GM18505 (cell line): Measurements from ENCODE around the gene RAB3B.
"Not testable (repeated sequence)": the region's sequence is repeated elsewhere in the genome, so short reads cannot be mapped to it uniquely, and the experiment has no call there.

Source experiments
- ATAC-seq: cut with Tn5 transposase; IDR thresholded peaks from one replicate; pipeline ENCODE4 v1.9.1; 2021; ENCODE audit not compliant: unreplicated experiment
- POLR2A ChIP-seq: IDR thresholded peaks from 4 replicates; pipeline ENCODE4 v1.6.1; 2011; ENCODE audit warnings: borderline replicate concordance; ENCODE audit not compliant: insufficient read depth, insufficient read length; ENCODE audit errors: extremely low read depth

The RAB3B gene

GRCh38 chr1:52003877-52004276 lies 13.4 kb upstream of the RAB3B start:
- no peak for ATAC-seq
- no peak for TF ChIP-seq POLR2A

DNA sequence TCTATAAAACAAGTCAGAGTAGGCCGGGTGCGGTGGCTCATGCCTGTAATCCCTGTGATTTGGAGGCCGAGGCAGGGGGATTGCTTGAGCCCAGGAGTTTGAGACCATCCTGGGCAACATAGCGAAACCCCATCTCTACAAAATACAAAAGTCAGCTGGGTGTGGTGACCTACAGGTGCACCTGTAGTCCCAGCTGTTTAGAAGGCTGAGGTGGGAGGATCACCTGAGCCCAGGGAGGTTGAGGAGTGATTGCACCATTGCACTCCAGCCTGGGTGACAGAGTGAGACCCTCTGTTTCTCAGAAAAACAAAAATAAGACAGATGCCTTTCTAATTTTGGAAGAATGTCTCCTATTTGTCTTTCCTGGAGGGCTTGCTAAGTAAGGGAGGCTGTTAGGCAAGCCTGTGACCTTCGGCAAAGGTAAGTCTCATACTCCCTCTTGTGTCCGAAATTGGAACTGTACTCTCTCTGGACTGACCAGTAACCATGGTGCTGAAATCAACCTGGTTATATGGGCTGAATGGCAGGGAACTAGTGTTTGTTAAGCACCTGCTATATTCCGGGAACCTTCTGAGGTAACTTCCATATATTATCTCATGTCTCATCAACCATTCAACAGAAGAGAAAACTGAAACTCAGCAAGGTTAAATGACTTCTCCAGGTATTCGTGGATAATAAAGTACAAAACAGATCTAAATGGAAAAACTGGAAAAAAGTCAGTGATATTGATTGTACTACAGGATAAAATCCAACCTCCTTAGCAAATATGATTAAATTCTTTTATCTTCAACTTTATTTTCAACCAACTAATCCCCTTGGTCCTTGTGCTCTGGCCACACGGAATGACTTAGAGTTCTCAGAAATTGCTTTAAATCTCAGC lies 11.8 kb upstream of the RAB3B start:
- TF ChIP-seq POLR2A = no peak
- no peak for ATAC-seq

- no peak for ATAC-seq
- no peak for TF ChIP-seq POLR2A
Measured at GRCh38 chr1:51998701-51999100, 8.2 kb upstream of the RAB3B start.

DNA sequence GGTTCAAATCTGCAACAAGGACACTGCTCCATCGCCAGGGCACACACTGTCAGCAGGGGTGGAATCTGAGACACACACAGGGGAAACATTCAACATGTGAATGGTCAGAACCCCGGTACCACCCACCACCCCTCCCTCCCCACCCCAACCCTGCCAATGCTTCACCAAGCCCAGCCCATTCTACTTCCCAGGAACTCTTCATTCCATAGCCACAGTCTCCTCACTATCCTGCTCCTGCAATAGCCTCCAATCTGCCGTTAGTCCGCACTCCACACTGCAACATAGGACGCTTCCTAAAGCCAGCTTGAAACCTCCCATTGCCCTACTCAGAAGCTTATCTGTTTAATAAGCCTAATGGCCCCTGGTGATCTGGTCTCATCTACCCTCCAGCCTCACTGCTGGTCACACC lies 7.5 kb upstream of the RAB3B start:
- no peak for ATAC-seq
- no peak for TF ChIP-seq POLR2A

DNA sequence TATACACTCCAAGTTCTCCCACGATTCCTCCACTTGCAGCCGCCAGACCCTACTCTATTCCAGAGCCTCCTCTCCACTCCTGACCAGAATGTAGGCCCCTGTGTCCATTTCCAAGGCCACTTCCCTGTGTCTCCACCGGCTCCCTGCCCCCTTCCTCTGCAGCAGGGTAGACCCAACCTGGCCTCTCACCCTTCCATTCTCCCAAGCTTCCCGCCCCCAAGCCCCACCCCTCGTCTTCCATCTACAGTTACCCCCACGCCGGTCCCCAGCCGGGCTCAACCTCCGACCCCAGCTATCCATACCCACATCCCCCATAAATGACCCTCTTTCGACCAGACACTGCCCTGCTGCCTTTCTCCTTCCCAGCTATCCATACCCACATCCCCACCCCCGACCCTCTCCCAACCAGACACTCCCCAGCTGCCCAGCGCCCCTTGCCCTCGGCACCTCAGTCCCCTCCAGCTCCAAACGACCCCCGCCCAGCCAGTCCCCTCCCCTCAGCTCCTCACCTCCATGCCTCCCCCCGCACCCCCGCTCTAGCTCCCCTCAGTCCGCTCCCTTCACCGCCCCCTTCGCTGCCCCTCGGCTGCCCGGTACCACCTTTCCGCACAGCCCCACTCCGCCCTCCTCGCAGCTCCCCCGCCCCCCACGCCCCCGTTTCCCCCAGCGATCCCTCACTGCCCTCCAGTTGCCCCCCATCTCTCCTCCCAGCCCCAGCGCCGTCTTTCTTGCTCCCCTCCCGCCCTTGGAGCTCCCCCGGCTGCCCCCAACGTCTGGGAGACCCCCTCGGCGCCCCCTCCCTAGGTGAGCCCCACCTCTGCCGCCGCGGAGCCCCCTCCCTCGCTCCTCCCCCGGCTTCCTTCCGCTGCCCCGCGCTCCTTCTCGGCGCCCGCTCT lies 670 bp downstream of the RAB3B start:
- TF ChIP-seq POLR2A = no peak
- ATAC-seq = no peak

DNA sequence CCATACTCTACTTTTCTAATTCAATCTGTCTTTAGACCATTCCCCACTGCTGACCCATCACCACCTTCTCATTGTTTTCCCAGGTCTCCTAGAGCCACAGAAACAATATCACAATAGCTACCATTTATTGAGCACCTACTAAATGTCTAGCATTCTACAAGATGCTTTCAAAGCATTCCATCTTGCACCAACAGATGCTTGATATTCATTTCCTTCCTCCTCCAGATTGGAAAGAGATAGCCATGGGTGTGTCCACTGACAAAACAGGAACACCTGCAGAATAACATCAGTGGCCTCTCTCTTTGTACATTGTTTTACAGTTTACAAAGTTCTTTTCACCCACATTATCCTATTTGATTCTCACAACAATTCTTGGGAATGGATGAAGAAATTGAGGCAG lies 2.2 kb downstream of the RAB3B start:
- ATAC-seq = no peak
- TF ChIP-seq POLR2A = no peak

DNA sequence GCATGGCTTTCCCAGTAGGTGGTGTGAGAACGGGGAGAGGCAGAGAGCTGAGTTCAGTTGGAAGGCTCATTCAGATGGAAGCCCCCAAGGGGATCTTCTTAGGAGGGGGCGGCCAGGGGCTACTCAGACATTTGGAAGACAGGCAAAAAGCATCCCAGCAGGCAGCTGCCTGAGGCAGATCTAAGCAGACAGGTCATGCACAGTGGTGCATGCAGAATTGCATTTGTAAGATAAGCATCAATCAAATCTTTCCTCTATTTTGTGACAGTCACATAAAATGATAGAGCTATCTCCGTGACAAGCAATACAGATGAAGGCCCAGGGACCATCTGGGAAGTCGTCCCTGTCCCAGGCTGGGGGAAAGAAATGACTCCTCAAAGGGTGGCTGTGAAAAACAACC lies 3.8 kb downstream of the RAB3B start:
- TF ChIP-seq POLR2A = no peak
- ATAC-seq = no peak

- no peak for TF ChIP-seq POLR2A
- no peak for ATAC-seq
Measured at GRCh38 chr1:51982161-51982560, 8.3 kb downstream of the RAB3B start.

- no peak for ATAC-seq
Measured at GRCh38 chr1:51981555-51981954, 8.9 kb downstream of the RAB3B start.

DNA sequence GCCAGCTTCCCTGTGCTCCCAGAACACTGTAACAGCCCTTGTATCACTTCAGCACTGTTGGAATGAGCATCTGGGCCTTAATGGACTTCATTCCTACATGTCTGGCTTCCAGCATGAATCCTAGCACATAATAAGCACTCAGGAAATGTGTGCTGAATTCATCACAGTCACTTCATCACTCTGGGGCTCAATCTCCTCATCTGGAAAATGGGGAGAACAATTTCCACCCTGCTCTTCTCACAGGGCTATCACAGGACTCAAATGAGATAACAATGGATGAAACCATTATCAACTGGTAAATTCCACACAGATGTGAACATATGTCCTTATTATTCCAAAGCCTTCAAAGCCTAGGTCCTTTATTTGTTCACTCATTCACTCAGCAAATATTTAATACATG lies 12.4 kb downstream of the RAB3B start:
- no peak for TF ChIP-seq POLR2A
- ATAC-seq = no peak

More at GRCh38 chr1:51981555-51981954, 8.9 kb downstream of the RAB3B start:
- TF ChIP-seq POLR2A = no peak

- ATAC-seq = no peak
- TF ChIP-seq POLR2A = no peak
Measured at GRCh38 chr1:51976846-51977602, 13.5 kb downstream of the RAB3B start.

DNA sequence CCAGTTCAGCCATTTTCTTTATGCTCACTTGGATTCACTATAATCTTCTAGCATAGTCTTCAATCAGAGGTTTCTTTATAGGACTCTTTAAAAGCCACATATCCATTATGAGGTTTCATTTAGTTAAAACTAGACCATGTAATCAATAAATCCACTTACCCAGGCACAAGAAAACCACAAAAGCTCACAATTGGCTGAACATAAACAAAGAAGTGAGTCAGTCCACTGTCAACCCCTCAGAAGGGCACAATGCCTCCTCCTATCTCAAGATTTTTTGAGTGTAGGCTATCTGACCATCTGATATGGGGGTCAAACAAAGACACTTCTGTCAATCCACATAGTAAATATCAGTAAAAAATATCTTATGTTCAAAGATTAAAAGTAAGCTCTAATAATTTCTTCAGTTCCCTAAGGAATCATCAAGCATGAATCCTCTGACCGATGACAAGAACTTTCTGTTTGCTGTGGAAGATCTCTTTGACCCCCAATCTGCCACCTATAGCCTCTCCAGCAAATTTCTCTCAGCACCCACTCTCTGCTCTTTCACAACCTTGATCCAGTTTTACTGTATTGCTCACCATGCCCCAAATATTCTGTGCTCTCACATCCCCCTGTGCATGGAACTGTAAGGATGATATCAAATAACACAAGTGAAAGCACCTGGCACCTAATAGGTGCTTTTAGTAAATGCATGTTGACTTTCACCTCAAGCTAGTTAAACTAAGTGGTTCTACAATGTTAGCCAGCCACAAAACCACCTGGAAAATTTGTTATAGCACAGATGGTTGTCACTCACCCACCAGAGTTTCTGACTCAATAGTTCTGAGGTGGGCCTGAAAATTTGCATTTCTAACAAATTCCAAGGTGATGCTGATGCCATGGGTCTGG lies 16.7 kb downstream of the RAB3B start:
- no peak for TF ChIP-seq POLR2A
- no peak for ATAC-seq

DNA sequence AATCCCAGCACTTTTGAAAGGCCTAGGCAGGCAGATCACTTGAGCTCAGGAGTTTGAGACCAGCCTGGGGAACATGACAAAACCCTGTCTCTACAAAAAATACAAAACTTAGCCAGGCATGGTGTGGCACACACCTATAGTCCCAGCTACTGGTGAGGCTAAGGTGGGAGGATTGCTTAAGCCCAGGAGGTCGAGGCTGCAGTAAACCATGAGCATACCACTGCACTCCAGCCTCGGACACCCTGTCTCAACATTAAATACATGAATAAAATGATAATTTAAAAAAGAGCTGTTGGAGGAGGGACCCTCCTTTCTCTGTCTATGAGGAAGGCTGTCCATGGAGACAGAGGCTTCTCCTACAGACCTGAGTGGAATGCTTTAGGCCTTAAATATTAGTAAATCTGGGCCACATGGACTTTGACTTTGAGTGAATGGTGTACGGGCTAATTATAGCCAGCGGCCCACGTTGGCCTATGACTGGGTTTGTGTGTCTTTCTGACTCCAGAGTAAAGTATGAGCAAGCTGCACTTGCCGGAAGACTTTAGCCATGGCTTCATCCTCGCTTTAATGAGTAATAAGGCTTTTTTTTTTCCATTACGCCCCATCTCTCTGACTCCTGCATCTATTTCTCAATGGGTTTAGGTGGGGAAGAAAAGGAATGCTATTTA lies 21.3 kb downstream of the RAB3B start:
- no peak for TF ChIP-seq POLR2A
- no peak for ATAC-seq

DNA sequence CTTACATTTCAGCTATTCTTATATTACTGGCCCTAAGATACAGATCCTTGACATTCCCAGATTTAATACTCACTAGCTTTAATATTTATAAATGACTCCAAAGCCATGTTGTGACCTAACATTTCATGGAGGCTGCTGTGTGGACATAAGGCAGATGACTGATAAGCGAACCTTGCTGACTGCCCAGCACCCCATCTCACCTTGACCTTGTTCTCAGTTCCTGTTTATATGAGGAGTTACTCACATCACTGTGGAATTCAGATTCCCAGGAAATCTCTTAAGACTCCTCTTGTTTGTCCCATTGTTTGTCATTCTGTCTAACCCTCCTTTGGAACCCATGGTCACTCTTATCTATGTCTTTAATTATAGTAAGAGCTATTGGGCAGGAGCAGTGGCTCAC lies 21.9 kb downstream of the RAB3B start:
- TF ChIP-seq POLR2A = no peak
- ATAC-seq = no peak

GRCh38 chr1:51967213-51967791 lies 23.2 kb downstream of the RAB3B start:
- ATAC-seq = not testable (repeated sequence)
